Prostate gland (tissue), 2 donors: ENCODE results near the gene EP400.
"Not testable (repeated sequence)": the region's sequence is repeated elsewhere in the genome, so short reads cannot be mapped to it uniquely, and the experiment has no call there.

Experiments used
- CTCF ChIP-seq, 4 experiments: fragments of 200-600 bp in 2 of 4; fragments of 450-650 bp in 2 of 4; sonication (generic) in 2 of 4; IDR thresholded peaks; 1 replicate in 3 of 4; 2 replicates in 1 of 4; pipeline ENCODE4 v1.5.1; 2016 to 2019; ENCODE audit warnings: antibody characterized with exemption in 4 of 4, mild to moderate bottlenecking in 2 of 4, moderate library complexity in 2 of 4
- POLR2A ChIP-seq: fragments of 450-650 bp; IDR thresholded peaks from one replicate; pipeline ENCODE4 v1.6.1; 2016; ENCODE audit warnings: antibody characterized with exemption, mild to moderate bottlenecking

GRCh38 chr12:131948713-131949430 lies 870 bp upstream of the EP400 start:
- not testable (repeated sequence) for TF ChIP-seq CTCF (IDR thresholded peaks at IDR 0.05); POLR2A
